ENCODE data around the gene ADARB1.

ADARB1 gene

DNA sequence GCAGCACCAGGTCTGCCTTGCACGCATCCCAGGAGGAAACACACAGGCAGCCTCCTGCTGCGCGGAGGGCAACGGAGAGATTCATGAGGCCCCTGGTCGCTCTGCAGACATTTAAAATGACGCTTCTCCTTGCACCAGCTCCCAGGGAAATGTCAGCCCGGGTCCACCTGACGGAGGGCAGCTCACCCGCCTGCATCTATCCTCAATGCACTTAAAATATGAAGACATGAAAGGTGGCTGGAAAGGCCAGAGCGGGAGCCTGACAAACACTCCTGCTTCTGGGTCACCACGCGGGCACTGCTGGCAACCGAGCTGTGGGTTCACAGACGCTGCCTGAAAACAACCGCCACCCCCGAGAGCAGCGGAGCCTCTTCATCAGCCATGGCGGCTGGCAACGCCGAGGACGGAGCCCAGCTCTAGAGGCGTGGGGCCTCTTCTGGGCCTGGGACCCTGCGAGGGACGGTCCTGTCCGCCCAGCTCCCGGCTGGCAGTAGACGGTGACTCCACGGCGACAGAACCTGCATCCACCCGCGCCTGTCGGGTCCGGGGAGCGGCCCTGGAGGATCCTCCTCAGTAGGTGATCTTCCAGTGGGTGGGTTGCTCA is 190.6 kb downstream of the ADARB1 start:
- DNase-seq (ENCODE audit: low read depth in 2 of 2), result no peak

DNA sequence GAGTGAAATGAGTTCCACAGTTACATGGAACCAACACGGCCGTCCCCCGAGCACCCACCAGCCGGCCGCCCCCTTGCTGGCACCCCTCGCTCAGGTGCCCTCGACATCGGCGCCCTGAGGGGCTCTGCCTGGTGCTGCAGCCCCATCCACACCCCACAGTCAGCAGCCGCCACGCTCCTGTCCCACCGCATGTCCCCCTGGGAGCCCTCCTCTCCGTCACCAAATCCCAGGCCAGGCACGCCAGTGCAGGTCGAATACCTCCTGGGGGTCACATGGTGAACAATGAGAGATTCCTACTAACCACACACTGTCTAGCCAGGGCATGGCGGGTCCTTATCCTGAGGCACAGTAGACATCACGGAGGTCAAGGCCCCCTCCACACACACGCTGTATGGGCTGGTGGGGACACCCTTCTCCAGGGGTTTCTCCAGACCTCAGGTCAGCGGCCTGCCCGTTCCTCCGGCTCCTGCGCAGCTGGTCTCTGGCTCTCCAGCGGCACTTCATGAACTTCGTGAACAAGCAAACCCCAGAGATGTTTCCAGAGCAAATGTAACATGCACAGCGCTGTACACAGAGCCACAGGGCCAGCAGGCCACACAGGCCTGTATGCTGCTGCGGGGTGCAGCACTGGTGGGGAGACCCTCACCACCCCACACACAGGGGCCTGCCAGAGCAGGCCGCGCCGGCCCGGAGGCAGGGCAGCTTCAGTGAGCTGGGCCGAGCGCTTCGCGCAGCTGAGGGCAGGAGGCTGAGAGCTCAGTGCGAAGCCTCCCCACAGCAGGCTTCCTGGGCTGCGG is 191.5 kb downstream of the ADARB1 start:
- DNase-seq (ENCODE audit: low read depth in 2 of 2), result no peak

DNA sequence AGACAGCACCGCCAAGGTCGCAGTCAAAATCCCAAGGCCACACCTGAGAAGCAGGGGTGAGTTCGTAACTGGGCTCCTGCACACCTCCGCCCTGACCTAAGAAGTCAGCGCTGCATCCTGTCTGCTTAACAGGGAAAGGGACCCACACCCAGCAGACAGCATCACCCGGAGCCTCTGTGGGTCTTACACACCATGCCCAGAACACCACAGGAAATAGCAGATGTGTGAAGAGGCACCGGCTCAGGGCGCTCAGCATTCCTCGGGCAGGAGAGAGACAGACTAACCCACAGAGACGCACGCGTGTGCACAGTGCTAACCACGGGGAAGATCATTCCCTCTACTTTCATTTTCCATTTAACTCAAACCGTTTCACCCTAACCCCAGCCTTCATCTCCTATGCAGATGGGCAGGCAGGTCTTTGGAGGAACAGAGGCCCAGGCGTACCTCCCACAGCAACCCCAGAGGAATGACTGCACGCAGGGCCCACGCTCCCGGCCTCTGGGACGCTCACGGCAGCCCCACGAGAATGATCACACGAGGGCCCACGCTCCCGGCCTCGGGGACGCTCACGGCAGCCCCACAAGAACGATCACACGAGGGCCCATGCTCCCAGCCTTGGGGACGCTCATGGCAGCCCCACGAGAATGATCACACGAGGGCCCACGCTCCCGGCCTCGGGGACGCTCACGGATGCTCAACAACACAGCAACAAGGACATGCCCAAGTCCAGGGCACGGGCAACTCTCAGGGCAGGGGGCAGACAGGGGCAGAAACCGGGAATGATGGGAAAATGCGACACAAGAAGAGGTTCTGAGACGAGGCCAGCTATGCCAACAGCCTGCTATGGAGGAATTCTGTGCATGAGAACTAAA is 192.4 kb downstream of the ADARB1 start:
- peak; percentile 11 to 34 for DNase-seq (ENCODE audit: low read depth in 2 of 2)

DNA sequence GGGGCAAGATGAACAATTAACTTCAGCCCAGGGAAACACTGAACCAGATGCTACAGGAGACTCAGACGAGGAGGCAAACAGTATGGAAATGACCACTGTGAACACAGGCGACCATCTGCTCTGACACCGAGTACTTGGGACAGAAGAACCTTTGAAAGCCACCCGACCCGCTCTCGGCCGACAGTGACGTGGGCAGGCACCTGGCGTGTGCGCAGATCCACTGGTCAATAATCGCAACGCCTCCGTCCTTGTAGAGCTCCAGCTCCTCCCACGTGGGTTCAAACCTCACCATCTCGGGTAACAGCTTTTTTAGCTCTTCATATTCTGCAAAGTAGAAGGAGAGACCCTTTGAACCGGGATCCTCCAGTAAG is 193.0 kb downstream of the ADARB1 start:
- DNase-seq (ENCODE audit: low read depth in 2 of 2), result no peak

DNA sequence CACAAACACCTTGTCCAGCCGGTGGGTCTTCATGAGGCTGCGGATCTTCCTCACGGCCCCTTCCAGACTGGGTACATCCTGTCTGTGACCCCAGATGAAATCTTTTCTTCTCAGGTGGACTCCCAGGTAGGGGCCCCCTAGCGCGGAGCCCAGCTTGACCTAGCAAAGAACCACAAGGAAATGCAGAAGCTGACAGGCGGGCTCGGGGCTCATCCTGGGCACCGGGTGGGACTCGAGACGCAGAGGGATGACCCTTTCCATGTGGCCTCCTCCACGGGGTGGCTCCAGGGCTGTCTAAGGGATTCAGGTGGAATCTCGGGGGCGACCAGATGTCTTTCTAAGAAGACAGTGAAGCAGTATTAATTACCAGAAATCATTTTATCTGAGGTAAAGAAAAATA is 195.5 kb downstream of the ADARB1 start:
- DNase-seq (ENCODE audit: low read depth in 2 of 2), result no peak

DNA sequence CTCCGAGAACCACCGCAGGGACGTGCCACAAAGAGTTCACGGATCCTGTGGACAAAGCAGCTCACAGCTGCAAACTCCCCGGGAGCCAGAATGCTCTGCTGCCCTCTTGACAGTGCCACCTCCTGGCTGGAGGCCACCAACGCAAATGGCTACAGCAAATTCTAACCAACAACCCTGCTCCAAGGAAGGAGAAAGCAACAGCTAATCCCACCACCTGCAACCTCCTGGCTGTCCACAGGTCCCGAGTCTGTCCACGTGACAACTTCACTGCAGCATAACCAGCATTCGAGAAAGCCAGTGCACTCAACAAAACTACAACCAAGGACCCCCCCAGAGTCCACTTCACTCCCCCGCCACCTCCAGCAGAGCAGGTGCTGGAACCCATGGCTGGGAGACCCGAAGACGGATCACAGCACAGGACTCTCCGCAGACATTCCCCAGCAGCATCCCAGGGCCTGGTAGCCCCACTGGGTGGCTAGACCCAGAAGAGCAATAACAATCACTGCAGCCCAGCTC is 196.0 kb downstream of the ADARB1 start:
- DNase-seq (ENCODE audit: low read depth in 2 of 2), result no peak

Data from stimulated activated CD8-positive, alpha-beta memory T cell treated with anti-CD3 and anti-CD28 coated beads, Interleukin-2, amount 100 ng/mL, for 1 hour (primary cell).